NCI-H187 (cell line): ENCODE measurements around the gene NKTR.
"Not testable (repeated sequence)": the region's sequence is repeated elsewhere in the genome, so short reads cannot be mapped to it uniquely, and the experiment has no call there.

Source experiments
- DNase-seq, 2 experiments: peaks; one replicate each; lab custom pipeline; 2025; lab: John Stamatoyannopoulos, UW

NKTR gene

GRCh38 chr3:42595682-42596081 lies 4.8 kb upstream of the NKTR start:
- DNase-seq, result no peak

DNA sequence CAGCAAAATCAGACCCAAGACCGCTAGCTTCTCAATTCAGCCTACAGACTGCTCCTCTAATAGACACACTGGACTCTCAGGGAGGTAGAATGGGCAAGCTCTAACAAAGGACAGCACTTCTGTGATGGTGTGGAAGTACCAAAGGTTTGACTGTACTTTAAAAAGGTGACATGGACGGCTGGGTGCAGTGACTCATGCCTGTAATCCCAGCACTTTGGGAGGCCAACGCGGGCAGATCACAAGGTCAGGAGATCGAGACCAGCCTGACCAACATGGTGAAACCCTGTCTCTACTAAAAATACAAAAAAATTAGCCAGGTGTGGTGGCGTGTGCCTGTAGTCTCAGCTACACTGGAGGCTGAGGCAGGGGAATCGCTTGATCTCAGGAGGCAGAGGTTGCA lies 3.4 kb upstream of the NKTR start:
- DNase-seq, result not testable (repeated sequence)

- no peak for DNase-seq
These were observed 631 bp downstream of the NKTR start for GRCh38 chr3:42600958-42601675.

DNA sequence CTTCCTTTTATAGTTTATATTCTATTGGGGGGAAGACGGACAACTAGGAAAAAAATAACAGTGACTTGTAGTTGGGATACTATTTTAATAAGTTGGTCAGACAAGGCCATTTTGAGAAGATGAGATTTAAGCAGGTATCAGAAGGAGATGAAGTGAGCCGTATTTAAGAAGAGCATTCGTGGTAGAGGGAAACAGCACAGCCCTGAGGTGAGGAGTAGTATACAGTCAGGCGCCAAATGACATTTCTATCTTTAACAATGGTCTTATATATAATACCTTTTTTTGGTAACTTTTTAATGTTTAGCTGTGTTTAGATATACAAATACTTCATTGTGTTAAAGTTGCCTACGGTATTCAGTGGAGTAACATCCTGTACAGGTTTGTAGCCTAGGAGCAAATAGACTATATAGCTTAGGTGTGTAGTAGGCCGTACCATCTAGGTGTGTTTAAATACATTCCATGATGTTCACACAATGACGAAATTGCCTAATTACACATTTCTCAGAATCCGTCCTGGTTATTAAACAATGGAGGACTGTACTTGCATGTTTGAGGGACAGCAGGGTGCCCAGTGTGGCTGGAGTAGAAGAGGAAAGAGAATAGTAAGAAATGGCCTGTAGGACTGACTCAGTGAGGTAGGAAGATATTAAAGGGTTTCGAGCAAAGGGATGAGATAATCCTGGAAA lies 1.6 kb downstream of the NKTR start:
- no peak for DNase-seq

GRCh38 chr3:42602961-42603360 lies 2.5 kb downstream of the NKTR start:
- no peak for DNase-seq

DNA sequence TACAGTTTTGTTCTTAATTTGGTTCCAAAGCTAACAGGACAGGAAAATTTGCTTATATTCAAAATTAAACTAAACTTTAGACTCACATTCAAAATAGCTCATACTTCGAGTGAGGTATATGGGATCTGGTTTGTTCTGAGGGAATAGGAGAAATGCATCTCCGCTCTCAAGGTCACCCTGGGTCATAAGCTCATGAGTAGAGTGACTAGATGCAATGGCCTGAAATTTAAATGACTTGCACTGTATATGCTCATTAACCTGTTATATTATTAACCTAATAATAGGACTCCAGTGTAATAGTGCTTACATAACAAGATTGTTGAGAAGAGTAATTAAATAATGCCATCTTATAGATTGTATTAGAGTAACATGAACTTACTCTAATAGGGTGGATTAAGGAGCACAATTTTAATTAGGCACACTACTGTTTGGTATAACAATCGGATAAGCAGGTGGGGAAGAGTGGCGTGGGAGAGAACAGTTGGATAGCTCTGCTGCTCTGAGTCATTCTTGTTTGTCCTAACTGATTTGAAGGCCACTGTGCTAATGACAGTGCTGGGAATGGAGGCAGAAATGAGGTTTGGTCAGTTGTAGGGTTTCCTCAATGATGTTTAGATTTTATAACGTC lies 5.2 kb downstream of the NKTR start:
- DNase-seq, result no peak

DNA sequence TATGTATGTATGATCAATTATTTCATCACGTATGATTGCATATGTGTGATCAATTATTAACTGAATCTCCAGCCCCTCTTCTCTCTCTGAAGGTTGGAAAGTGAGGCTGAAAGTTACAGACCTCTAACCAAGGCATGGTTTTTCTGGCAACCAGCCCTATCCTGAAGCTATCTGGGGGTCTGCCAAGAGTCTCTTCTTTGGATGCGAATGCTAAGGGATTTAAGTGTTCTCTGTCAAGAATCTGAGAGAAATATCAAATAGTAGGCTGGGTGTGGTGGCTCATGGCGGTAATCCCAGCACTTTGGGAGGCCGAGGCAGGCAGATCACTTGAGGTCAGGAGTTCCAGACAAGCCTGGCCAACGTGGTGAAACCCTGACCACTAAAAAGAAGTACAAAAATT lies 8.1 kb downstream of the NKTR start:
- DNase-seq, result no peak

DNA sequence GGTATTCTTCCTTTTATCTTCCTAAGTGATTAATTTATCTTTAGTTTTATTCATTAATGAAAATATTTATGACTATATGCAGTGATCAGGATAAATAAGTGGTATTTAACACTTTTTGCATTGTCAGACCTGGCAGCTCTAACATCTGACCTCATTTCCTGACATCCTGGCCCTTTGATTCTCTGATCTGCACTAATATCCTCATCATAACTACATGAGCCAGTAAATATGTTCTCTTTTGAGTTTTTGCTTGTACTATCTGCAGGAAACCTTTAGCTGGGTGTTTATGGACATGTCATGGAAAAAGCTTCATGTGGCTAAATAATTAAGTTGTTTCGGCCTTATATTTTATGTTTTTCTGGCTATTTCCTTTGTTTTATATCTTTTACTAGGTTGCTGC lies 10.5 kb downstream of the NKTR start:
- DNase-seq, result no peak

GRCh38 chr3:42612217-42612616 lies 11.7 kb downstream of the NKTR start:
- DNase-seq, result no peak

GRCh38 chr3:42612928-42613327 lies 12.4 kb downstream of the NKTR start:
- no peak for DNase-seq

GRCh38 chr3:42613462-42613861 lies 13.0 kb downstream of the NKTR start:
- DNase-seq, result no peak

GRCh38 chr3:42631620-42632019 lies 31.1 kb downstream of the NKTR start:
- DNase-seq, result no peak

DNA sequence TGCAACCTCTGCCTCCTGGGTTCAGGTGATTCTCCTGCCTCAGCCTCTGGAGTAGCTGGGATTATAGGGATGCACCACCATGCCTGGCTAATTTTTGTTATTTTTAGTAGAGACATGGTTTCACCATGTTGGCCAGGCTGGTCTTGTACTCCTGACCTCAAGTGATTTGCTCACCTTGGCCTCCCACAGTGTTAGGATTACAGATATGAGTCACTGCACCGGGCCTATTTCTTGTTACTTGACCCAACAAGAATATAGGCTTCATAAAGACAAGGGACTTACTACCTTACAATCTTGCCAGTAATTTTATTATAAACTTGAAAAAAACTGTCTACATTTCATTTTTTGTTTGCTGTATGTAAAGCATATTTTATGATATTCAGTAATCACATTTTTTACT lies 31.7 kb downstream of the NKTR start:
- no peak for DNase-seq

DNA sequence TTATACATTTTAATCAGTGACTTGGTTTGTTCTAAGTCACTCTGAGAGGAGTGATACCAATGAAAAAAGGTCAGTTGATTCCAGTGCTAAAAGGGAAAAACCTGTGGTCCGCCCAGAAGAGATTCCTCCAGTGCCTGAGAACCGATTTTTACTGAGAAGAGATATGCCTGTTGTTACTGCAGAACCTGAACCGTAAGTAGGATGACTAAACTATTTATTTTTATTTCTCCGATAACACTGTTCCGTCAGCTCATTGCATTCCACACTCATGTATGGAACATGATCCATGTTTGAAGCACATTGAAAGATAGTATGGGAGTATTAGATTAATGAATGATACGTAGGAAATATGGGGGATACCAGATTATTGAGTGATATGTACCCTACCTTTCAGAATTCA lies 33.1 kb downstream of the NKTR start:
- DNase-seq, result no peak

GRCh38 chr3:42635111-42635510 lies 34.6 kb downstream of the NKTR start:
- DNase-seq, result no peak

DNA sequence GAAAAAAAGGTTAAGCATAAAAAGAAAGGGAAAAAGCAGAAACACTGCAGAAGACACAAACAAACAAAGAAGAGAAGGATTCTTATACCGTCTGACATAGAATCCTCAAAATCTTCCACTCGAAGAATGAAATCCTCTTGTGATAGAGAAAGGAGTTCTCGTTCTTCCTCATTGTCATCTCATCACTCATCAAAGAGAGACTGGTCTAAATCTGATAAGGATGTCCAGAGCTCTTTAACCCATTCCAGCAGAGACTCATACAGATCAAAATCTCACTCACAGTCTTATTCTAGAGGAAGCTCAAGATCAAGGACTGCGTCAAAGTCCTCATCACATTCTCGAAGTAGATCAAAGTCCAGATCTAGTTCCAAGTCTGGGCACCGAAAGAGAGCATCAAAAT lies 36.5 kb downstream of the NKTR start:
- DNase-seq, result no peak

DNA sequence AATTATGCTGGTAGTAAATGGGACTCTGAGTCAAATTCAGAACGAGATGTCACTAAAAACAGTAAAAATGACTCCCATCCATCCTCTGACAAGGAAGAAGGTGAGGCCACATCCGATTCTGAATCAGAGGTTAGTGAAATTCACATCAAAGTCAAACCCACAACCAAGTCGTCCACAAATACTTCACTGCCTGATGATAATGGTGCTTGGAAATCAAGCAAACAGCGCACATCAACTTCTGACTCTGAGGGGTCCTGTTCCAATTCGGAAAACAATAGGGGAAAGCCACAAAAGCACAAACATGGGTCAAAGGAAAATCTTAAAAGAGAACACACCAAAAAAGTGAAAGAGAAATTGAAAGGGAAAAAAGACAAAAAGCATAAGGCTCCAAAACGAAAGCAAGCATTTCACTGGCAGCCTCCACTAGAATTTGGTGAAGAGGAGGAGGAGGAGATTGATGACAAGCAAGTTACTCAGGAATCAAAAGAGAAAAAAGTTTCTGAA lies 37.9 kb downstream of the NKTR start:
- DNase-seq, result no peak

DNA sequence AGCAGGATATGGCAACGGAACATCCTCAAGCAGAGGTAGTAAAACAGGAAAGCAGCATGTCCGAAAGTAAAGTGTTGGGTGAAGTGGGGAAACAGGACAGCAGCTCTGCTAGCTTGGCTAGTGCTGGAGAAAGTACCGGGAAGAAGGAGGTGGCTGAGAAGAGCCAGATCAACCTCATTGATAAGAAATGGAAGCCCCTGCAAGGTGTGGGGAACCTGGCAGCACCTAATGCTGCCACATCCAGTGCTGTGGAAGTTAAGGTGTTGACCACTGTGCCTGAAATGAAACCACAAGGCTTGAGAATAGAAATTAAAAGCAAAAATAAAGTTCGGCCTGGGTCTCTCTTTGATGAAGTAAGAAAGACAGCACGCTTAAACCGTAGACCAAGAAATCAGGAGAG lies 38.7 kb downstream of the NKTR start:
- DNase-seq, result no peak

DNA sequence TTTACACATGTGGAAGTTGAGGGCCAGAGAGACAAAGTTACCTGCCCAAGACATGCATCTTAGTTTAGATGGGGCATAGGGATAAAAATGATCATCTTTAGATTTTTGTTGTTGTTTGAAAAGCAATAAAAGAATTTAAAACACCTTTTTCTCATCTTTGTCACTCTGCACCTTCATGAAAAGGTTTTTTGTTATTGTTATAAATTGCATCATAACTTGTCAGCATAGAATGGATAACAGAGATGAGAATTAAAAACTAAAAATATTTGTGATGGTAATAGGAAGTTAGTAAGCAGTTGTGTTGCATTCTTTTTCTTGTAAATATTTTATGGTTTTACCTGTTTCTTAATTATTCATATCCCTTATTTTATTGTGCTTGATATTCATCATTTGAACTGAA lies 39.6 kb downstream of the NKTR start:
- no peak for DNase-seq

DNA sequence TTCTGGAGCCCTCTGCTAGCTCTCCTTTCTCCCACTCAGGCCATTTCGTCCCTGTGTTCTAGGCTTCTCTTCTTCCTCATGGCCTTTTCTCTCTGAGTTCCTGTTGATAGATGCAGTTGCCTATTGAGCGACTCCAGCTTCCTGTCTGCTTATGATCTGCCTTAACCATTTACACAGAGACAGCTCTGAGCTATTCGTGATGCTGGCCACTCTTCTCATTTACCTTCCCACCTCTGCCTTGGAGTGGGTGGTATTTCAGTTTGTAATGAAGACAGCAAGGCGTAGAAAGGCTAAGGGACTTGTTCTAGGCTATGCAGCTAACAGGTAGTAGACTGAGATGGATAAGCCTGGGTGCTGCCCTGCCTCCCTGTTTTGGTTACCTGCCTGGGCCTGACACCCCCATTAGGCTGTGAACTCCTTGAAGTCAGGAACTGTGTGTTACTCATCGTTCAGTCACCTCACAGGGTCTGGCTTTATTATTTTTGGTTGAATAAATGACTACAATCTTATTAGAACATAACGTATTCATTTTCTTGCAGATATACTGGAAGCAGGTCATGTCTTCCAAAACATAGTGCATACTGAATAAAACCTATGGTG lies 40.4 kb downstream of the NKTR start:
- no peak for DNase-seq

GRCh38 chr3:42647821-42648459 lies 47.5 kb downstream of the NKTR start:
- DNase-seq, result no peak

DNA sequence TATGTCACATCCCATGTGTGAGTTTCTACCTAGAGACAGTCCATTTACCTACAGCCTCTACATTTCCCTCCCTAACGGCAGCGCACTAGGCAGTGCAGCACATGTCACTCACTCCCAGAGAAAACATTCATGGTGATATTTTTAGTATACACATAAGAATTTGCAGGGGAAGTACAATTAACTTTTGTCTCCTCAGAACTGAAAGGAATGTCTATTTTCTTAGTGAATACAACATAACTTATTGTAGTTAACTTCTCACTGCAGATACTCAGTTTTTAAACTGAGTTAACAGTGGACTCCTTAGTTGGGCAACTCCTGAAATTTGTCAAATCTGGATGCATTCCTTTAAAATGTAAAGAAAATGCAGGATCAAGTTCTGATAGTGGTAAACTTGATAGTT lies 48.5 kb downstream of the NKTR start:
- no peak for DNase-seq
